MG63 (cell line): ENCODE measurements around the gene BHLHA15. TPM values are rescaled to one million over a fixed set of nuclear protein-coding genes. Genes with fewer than 3 reads are reported as not detected.

Experiments
- DNase-seq: peaks from one replicate; pipeline ENCODE4 v3.0.0-alpha.2; 2020
- H3K27me3 ChIP-seq: fragments of 250-450 bp; sonication (Bioruptor Pico); 2 replicates; pipeline ENCODE4 v1.5.1; 2020; ENCODE audit warnings: mild to moderate bottlenecking, moderate library complexity
- H3K36me3 ChIP-seq: fragments of 250-450 bp; sonication (Bioruptor Pico); 2 replicates; pipeline ENCODE4 v1.5.1; 2020; ENCODE audit warnings: mild to moderate bottlenecking, moderate library complexity
- H3K4me3 ChIP-seq: fragments of 250-450 bp; sonication (Bioruptor Pico); 2 replicates; pipeline ENCODE4 v1.5.1; 2020; ENCODE audit warnings: mild to moderate bottlenecking, moderate library complexity
- H3K9me3 ChIP-seq: fragments of 250-450 bp; sonication (Bioruptor Pico); 2 replicates; pipeline ENCODE4 v1.5.1; 2020; ENCODE audit warnings: mild to moderate bottlenecking, moderate library complexity
- total RNA-seq: library from RNA; depleted of rRNA; stranded (reverse); fragments of >200 nt; shearing (Covaris generic); gene quantifications from 2 replicates; pipeline ENCODE4 v1.2.3, GENCODE V29; 2014; ENCODE audit warnings: low replicate concordance

BHLHA15 gene
- total RNA-seq, 1 experiment from 2014 or later: not detected

GRCh38 chr7:98229991-98230745 is 18.9 kb downstream of the BHLHA15 start:
- Histone ChIP-seq H3K9me3 (no peaks in the 10 kb centered on the region), H3K4me3 (no peak overlapping the region), H3K36me3 (no peaks in the 10 kb centered on the region), H3K27me3 (no peaks in the 10 kb centered on the region)
- DNase-seq: no peak

GRCh38 chr7:98230746-98231471 is 19.7 kb downstream of the BHLHA15 start:
- DNase-seq: no peak
- H3K36me3 ChIP-seq: no peaks in the 10 kb centered on the region
- H3K4me3 ChIP-seq: no peak overlapping the region
- no peaks in the 10 kb centered on the region for H3K9me3 ChIP-seq
- H3K27me3 ChIP-seq: no peaks in the 10 kb centered on the region

DNA sequence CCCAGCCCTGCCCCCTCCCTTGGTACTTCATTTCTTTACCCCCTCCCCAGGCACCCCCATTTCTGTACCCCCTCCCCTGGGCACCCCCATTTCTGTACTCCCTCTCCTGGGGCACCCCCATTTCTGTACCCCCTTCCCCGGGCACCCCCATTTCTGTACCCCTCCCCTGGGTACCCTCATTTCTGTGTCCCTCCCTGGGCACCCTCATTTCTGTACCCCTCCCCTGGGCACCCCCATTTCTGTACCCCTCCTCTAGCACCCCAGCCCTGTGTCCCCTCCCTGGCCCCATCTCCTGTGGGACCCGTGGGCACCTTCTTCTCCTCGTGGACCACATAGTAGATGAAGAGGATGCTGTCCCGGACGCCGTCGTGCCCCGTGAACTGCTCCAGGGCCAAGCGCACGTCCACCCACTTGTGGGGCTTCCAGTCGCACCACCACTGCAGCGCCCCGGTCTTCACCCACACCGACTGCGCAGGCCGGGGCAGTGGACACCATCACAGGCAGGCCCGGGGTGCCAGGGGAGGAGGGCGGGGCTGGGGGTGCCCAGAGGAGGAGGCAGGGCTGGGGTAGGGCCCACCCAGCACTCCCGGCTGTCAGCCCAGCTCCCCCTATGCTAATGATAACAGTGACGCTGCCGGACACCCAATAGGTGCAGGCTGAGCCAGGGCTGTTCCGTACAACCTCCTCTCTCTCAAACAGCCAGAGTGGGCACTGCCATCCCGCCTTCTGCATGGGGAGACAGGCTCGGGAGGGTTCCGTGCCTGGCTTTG is 20.4 kb downstream of the BHLHA15 start:
- no peaks in the 10 kb centered on the region for H3K9me3 ChIP-seq
- no peak overlapping the region for H3K4me3 ChIP-seq
- no peak for DNase-seq
- no peaks in the 10 kb centered on the region for H3K27me3 ChIP-seq
- H3K36me3 ChIP-seq: no peaks in the 10 kb centered on the region

GRCh38 chr7:98232263-98232585 is 21.0 kb downstream of the BHLHA15 start:
- H3K27me3 ChIP-seq: no peaks in the 10 kb centered on the region
- H3K9me3 ChIP-seq: no peaks in the 10 kb centered on the region
- no peak overlapping the region for H3K4me3 ChIP-seq
- no peak for DNase-seq
- H3K36me3 ChIP-seq: no peaks in the 10 kb centered on the region

GRCh38 chr7:98232799-98233198 is 21.6 kb downstream of the BHLHA15 start:
- DNase-seq: no peak
- Histone ChIP-seq H3K9me3 (no peaks in the 10 kb centered on the region), H3K36me3 (no peaks in the 10 kb centered on the region), H3K27me3 (no peaks in the 10 kb centered on the region), H3K4me3 (no peak overlapping the region)

DNA sequence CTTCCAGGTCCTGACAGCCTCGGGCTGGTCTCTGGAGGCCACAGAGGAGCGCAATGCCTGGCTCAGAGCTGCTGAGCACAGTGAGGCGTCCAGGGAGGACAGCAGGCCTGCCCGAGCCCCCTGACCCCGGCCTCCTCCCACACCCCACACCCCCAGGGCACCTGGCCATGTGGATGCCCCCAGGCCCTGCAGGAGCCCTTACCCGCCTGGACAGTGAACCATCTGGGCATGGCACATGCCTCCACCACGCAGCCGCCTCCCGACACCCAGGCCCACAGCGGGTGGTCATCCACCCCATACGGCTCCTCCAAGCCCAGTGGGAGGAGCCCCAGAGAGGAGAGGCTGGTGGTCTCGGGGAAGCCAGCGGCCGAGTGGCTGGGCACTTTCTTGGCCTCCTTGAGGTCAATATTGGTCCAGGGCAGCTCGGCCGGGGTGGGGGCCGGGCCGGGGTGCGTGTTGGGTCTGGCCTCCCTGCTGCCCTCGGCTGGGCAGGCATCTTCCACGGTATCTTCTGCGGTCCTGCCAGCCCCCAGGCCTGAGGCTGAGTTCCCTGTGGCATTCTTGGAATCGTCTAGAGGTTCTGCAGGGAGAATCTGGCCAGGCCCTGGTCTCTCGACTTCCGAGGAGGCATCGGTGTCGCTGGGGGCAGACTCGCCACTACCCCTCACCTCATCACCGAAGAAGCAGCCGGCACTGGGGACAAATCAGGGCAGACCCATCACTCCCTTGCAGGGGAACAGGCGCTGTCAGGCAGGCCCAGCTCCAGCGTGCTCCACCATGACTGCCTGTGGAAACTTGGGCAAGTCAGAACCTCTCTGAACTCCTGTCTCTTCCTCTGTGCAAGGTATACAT is 22.2 kb downstream of the BHLHA15 start:
- DNase-seq: no peak
- no peaks in the 10 kb centered on the region for H3K27me3 ChIP-seq
- H3K4me3 ChIP-seq: no peak overlapping the region
- H3K36me3 ChIP-seq: no peaks in the 10 kb centered on the region
- H3K9me3 ChIP-seq: no peaks in the 10 kb centered on the region

DNA sequence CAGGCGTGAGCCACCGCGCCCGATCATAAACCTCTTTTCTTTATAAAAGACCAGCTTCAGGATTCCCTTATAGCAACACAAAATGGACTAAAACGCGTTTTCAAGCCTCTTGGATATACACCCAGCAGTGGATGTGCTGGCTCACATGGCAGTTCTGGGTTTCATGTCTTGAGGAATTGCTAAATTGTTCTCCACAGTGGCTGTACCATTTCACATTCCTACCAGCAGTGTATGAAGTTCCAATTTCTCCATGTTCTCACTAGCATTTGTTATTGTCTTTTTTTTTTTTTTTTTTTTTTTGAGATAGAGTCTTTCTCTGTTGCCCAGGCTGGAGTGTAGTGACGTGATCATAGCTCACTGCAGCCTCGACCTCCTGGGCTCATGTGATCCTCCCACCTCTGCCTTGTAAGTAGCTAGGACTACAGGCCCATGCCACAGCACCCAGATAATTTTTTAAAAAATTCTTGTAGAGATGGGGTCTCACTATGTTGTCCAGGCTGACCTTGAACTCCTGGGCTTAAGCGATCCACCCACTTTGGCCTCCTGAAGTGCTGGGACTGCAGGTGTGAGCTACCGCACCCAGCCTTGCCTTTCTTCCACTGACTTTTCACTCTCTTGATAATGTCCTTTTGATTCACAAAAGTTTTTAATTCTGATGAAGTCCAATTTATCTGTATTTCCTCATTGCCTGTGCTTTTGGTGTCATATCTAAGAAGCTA is 23.3 kb downstream of the BHLHA15 start:
- H3K9me3 ChIP-seq: no peaks in the 10 kb centered on the region
- no peaks in the 10 kb centered on the region for H3K36me3 ChIP-seq
- no peak for DNase-seq
- no peaks in the 10 kb centered on the region for H3K27me3 ChIP-seq
- no peak overlapping the region for H3K4me3 ChIP-seq

GRCh38 chr7:98235901-98236300 is 24.7 kb downstream of the BHLHA15 start:
- no peaks in the 10 kb centered on the region for H3K27me3 ChIP-seq
- H3K36me3 ChIP-seq: no peaks in the 10 kb centered on the region
- no peak for DNase-seq
- no peak overlapping the region for H3K4me3 ChIP-seq
- no peaks in the 10 kb centered on the region for H3K9me3 ChIP-seq

- Histone ChIP-seq H3K27me3 (no peaks in the 10 kb centered on the region), H3K36me3 (no peaks in the 10 kb centered on the region), H3K9me3 (no peaks in the 10 kb centered on the region), H3K4me3 (no peak overlapping the region)
- no peak for DNase-seq
Observed at GRCh38 chr7:98236355-98237185, 25.3 kb downstream of the BHLHA15 start.

DNA sequence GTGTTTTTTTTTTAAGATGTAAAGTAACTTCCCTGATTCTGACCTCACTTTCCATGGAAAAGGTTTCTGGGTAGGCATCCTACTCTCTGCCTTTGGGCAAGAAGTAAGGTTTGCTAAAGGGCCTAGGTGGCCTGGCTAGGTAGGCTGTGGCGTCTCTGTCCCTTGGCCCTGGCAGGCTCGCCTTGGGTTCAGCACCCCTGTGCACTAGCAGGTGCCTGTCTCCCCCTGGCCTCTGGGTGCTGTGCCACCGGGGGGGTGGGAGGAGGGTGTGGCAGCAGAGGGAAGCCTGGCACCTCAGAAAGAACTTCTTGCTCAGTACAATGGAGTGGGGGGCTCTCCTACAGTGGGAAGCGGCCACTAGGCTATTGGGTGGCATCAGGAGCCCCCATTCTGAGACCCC is 26.8 kb downstream of the BHLHA15 start:
- Histone ChIP-seq H3K9me3 (no peaks in the 10 kb centered on the region), H3K36me3 (no peaks in the 10 kb centered on the region), H3K4me3 (no peak overlapping the region), H3K27me3 (no peaks in the 10 kb centered on the region)
- no peak for DNase-seq

DNA sequence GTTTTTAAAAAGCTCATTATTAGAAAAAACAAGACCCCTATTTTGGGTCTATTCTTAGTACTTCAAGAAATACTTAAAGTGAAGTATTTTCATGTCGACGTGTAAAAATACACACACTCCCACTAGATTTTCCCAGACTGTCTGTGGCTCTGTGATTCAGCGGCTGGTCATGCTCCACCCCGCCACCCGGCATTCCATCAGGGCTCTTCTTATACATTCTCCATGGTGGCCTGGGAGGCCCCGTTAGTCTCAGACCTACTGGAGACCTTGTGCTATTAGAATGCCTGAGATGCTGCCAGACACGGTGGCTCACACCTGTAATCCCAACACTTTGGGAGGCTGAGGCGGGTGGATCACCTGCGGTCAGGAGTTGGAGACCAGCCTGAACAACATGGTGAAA is 27.7 kb downstream of the BHLHA15 start:
- no peak for DNase-seq
- Histone ChIP-seq H3K36me3 (no peaks in the 10 kb centered on the region), H3K27me3 (no peaks in the 10 kb centered on the region), H3K9me3 (no peaks in the 10 kb centered on the region), H3K4me3 (no peak overlapping the region)

DNA sequence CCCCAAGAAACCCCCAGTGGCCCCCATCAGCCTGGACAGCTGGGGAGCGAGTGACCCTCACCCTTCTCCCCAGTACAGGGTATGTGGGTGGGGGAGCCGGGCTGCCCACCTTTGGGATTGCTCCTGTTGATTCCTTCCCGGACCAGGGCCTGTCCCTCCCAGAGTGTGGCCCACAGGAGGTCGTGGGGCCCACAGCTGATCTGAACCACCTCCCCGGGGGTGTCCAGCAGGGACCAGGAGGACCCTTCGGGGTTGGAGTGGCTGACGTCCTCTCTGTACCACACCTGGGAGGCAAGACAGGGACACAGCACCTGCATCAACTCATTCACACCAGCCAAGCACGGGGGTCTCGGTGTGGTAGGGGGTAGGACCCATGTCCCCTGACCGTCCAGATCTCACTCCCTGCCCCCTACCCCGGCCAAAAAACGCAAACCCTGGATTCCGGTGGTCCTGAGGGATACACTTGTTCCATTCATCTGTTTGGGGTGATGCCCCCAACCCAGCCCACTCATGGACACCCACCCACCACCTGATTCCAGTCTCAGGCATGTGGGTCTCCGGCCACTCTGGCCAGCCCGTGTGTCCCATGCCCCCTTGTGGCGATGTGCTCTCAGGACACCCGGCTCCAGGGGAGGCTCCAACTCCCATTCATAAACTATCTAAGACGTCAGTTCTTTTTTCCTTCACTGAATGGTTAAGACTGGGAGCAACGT is 29.9 kb downstream of the BHLHA15 start:
- DNase-seq: no peak
- no peaks in the 10 kb centered on the region for H3K36me3 ChIP-seq
- H3K9me3 ChIP-seq: no peaks in the 10 kb centered on the region
- H3K27me3 ChIP-seq: no peaks in the 10 kb centered on the region
- H3K4me3 ChIP-seq: no peak overlapping the region

- DNase-seq: no peak
- Histone ChIP-seq H3K27me3 (no peaks in the 10 kb centered on the region), H3K9me3 (no peaks in the 10 kb centered on the region), H3K36me3 (no peaks in the 10 kb centered on the region), H3K4me3 (no peak overlapping the region)
Observed at GRCh38 chr7:98241674-98242241, 30.5 kb downstream of the BHLHA15 start.

- H3K36me3 ChIP-seq: no peaks in the 10 kb centered on the region
- H3K4me3 ChIP-seq: no peak overlapping the region
- no peaks in the 10 kb centered on the region for H3K9me3 ChIP-seq
- DNase-seq: no peak
- H3K27me3 ChIP-seq: no peaks in the 10 kb centered on the region
Observed at GRCh38 chr7:98242342-98242741, 31.1 kb downstream of the BHLHA15 start.

GRCh38 chr7:98242934-98243333 is 31.7 kb downstream of the BHLHA15 start:
- Histone ChIP-seq H3K27me3 (no peaks in the 10 kb centered on the region), H3K36me3 (no peaks in the 10 kb centered on the region), H3K4me3 (no peak overlapping the region), H3K9me3 (no peaks in the 10 kb centered on the region)
- no peak for DNase-seq
